HUES48 (cell line): ENCODE data around the gene PLA2G6.
"Not testable (repeated sequence)": the region's sequence is repeated elsewhere in the genome, so short reads cannot be mapped to it uniquely, and the experiment has no call there.

Experiments
- H3K27ac ChIP-seq: one replicate; pipeline ENCODE4 v1.7.0; 2013; ENCODE audit warnings: low read depth, low read length, inconsistent platforms
- H3K27me3 ChIP-seq: 2 replicates; pipeline ENCODE4 v1.6.1; 2013; ENCODE audit warnings: mild to moderate bottlenecking, low read length; ENCODE audit not compliant: control insufficient read depth, insufficient read depth
- H3K36me3 ChIP-seq: 2 replicates; pipeline ENCODE4 v1.6.1; 2013; ENCODE audit warnings: low read length; ENCODE audit not compliant: control insufficient read depth, insufficient read depth
- H3K4me1 ChIP-seq: 2 replicates; pipeline ENCODE4 v1.6.1; 2013; ENCODE audit warnings: mild to moderate bottlenecking, low read length; ENCODE audit not compliant: control insufficient read depth, insufficient read depth
- H3K4me3 ChIP-seq: 2 replicates; pipeline ENCODE4 v1.5.1; 2013; ENCODE audit warnings: mild to moderate bottlenecking, low read depth, low read length
- H3K9ac ChIP-seq: 2 replicates; pipeline ENCODE4 v1.6.1; 2013; ENCODE audit warnings: mild to moderate bottlenecking, low read depth, low read length, moderate library complexity
- H3K9me3 ChIP-seq: 2 replicates; pipeline ENCODE4 v1.6.1; 2013; ENCODE audit warnings: low read length; ENCODE audit not compliant: control insufficient read depth, insufficient read depth

The PLA2G6 gene

GRCh38 chr22:38126928-38127668 is 54.5 kb downstream of the PLA2G6 start:
- no peaks in the 10 kb centered on the region for H3K27me3 ChIP-seq
- H3K36me3 ChIP-seq = no peaks in the 10 kb centered on the region
- H3K9me3 ChIP-seq = no peaks in the 10 kb centered on the region
- H3K9ac ChIP-seq = no peak overlapping the region
- H3K4me1 ChIP-seq = no peaks in the 10 kb centered on the region
- no peak overlapping the region for H3K27ac ChIP-seq
- no peak overlapping the region for H3K4me3 ChIP-seq

DNA sequence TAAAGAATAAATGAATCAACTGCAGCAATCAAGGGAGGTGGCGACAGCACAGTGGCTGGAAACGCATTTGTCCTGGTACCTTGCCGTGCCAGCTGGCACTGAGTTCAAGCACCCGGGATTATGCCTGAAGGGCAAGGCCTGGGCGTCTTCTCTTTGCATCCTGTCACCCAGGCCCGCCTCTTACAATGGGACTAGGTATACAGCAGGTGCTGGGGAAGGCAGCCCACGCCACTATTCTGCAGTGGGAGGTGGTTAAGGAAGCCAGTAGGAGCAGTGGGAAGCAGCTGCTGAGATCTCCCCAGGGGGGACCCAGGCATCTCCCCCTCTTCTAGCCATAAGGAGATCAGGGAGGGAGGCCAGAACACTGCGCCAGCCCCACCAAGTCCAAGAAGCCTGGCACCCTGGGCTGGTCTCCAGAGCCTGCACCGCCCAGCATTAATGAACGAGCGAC is 55.9 kb downstream of the PLA2G6 start:
- no peaks in the 10 kb centered on the region for H3K4me1 ChIP-seq
- H3K36me3 ChIP-seq = no peaks in the 10 kb centered on the region
- no peaks in the 10 kb centered on the region for H3K9me3 ChIP-seq
- no peak overlapping the region for H3K4me3 ChIP-seq
- no peak overlapping the region for H3K9ac ChIP-seq
- H3K27ac ChIP-seq = no peak overlapping the region
- H3K27me3 ChIP-seq = no peaks in the 10 kb centered on the region

DNA sequence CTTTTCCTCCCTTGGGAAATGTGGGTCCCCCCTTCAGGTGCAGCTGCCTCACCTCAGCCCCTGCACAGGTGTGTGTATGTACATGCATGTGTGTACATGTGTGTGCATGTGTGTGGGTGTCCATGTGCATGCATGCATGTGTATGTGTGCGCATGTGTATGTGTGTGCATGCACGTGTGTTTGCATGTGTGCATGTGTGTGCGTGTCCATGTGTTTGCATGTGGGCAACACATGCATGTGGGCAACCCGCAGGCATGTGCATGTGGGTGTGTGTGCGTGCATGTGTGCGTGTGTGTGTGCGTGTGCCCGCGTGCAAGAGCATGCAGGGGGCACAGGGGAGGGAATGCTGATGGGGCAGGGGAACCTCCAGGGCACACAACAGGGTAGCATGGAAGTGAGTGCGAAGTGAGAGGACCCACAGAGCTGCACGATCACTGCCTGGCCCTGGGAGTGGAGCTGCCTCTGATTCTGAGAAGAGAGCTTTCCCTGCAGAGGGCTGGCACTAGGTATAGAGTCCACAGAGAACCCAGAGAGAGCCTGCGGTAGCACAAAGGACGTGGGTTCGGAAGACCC is 56.5 kb downstream of the PLA2G6 start:
- Histone ChIP-seq H3K4me1 (no peaks in the 10 kb centered on the region; the same call in 1 of the 2 replicates), H3K9me3 (no peaks in the 10 kb centered on the region), H3K36me3 (no peaks in the 10 kb centered on the region), H3K27me3 (no peaks in the 10 kb centered on the region), H3K4me3 (no peak overlapping the region), H3K9ac (no peak overlapping the region), H3K27ac (no peak overlapping the region)

DNA sequence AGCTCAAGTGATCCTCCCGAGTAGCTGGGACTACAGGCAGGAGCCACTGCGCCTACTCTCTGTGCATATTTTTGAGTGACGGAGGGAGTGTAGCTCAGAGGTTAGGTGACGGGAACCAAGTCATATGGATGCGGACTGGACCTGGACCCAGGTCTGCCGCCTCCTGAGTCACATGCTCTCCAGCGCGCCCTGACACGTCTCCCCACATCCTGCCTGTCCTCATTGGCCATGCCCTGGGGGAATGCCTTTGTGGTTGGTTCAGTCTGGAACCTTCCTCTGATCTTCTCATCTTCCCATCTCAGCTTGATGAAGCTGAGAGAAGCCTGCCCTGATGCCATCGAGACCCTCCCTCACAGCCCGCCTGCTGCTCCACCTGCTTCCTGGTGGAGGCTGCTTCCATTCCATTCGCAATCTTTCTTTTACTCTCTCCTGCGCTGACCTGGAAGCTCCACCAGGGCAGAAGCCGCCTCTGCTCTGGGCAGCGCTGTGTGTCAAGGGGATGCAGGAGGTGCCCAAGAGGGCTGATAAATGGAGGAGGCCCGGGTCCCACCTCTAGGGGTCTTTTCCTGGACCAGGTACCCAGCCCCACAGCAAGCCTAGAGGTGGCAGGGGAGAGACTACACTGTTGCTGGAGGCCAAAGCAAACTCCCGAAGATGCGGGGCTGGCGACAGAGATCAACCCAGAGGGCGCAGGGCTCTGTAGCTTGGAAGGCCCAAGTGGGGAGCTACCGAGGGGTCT is 57.2 kb downstream of the PLA2G6 start:
- H3K4me3 ChIP-seq = no peak overlapping the region
- no peaks in the 10 kb centered on the region for H3K9me3 ChIP-seq
- no peaks in the 10 kb centered on the region for H3K36me3 ChIP-seq
- H3K9ac ChIP-seq = no peak overlapping the region
- no peaks in the 10 kb centered on the region for H3K27me3 ChIP-seq
- H3K4me1 ChIP-seq = no peaks in the 10 kb centered on the region; the same call in 1 of the 2 replicates
- no peak overlapping the region for H3K27ac ChIP-seq

DNA sequence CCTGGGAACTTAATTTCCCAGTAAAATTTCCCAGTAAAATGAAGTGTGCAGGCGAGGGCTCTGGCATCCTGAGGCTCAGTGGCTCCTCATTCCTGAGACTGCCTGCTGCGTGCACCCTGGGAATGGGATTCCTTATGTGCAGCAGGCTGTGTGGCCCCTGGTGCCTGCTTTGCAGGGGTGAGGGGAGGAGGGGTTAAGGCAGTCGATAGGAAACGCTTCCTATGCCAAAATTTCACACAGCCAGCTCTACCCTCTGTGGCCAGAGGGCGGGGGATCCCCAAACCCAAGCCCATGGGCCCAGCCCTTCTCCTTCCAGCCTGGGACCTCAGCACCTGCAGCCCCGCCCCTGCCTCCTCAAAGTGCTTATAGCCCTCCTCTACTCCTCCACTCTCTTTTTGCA is 59.0 kb downstream of the PLA2G6 start:
- H3K4me1 ChIP-seq = no peaks in the 10 kb centered on the region; the same call in 1 of the 2 replicates
- no peak overlapping the region for H3K9ac ChIP-seq
- no peak overlapping the region for H3K27ac ChIP-seq
- H3K36me3 ChIP-seq = no peaks in the 10 kb centered on the region
- H3K9me3 ChIP-seq = no peaks in the 10 kb centered on the region
- no peak overlapping the region for H3K4me3 ChIP-seq
- H3K27me3 ChIP-seq = no peaks in the 10 kb centered on the region

DNA sequence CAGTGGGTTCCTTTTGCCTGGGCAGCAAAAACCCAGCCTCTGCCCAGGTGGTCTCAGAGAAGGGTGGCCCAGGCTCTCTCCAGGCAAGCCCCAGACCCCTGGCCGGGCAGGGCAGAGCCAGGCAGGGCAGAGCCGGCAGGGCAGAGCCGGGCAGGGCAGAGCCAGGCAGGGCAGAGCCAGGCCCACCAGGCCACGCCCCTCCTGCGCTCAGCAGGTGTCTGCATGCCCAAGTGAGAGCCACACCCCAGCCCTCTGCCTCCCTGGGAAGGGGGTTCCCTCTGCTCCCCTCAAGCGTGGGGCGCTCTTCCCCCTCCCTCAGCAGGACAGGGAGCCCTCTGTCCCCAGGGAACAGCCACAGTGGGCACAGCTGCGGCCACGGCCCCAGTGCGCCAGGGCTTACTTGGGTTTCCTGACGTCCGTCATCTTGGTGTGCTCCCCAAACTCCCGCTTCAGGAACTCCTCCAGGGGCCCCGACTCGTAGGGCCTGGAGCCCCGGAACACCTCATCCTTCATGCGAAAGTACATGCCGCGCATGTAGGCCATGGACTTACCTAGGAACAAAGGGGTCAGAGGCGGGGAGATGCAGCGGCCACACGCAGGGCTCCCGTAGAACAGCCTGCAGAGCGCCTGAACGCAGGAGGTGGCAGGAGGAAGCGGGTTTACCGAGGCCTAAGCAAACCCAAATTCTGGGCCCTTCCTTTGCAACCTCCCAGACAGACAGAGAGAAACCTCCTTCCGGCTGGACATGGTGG is 61.1 kb downstream of the PLA2G6 start:
- Histone ChIP-seq H3K4me1 (no peaks in the 10 kb centered on the region; the same call in 1 of the 2 replicates), H3K9me3 (no peaks in the 10 kb centered on the region), H3K4me3 (no peak overlapping the region), H3K9ac (no peak overlapping the region), H3K27me3 (no peaks in the 10 kb centered on the region), H3K27ac (no peak overlapping the region), H3K36me3 (no peaks in the 10 kb centered on the region)

DNA sequence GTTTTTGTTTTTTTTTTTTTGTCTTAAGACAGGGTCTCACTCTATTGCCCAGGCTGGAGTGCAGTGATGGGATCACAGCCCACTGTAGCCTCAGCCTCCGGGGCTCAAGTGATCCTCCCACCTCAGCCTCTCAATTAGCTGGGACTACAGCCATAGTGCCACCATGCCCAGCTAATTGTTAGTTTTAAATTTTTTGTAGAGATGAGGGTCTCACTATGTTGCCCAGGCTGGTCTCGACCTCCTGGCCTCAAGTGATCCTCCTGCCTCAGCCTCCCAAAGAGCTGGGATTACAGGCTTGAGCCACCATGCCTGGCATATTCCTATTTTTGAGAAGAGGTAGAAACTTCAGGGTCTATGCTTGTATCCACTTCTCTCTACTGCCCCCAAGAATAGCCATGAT is 62.9 kb downstream of the PLA2G6 start:
- not testable (repeated sequence) for H3K4me3 ChIP-seq, H3K27ac ChIP-seq, H3K36me3 ChIP-seq, H3K4me1 ChIP-seq, H3K9me3 ChIP-seq, H3K27me3 ChIP-seq, H3K9ac ChIP-seq

DNA sequence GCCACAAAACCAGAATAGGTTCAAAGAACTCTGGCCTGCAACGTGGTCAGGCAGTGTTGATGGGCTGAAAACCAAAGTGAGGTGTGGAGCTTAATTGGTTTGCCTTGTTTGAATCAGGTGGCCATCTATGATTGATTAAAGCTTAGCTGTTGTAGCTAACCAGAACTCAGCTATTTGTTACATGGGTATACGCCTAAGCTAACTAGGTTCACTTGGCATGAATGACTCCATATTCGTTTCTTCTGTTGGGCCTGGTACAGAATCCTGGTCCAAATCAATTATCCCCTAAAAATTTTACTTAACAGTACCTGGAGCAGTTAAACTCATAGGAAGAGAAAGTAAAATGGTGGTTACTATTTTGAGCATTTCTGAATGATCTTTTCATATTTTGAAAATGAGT is 63.4 kb downstream of the PLA2G6 start:
- H3K27ac ChIP-seq = no peak overlapping the region
- H3K9ac ChIP-seq = no peak overlapping the region
- no peaks in the 10 kb centered on the region; the same call in 1 of the 2 replicates for H3K4me1 ChIP-seq
- H3K27me3 ChIP-seq = no peaks in the 10 kb centered on the region
- H3K36me3 ChIP-seq = no peaks in the 10 kb centered on the region
- H3K4me3 ChIP-seq = no peak overlapping the region
- H3K9me3 ChIP-seq = no peaks in the 10 kb centered on the region

DNA sequence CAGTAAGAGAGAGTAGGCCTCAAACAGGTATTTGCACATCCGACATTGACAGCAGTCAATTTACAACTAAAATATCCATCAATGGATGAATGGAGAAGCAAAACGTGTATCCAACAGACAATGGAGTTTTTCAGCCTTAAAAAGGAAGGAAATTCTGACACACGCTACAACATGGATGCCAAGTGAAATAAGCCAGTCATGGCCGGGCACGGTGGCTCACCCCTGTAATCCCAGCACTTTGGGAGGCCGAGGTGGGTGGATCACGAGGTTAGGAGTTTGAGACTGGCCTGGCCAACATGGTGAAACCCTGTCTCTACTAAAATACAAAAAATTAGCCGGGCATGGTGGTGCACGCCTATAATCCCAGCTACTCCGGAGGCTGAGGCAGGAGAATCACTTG is 64.1 kb downstream of the PLA2G6 start:
- not testable (repeated sequence) for H3K4me3 ChIP-seq, H3K9me3 ChIP-seq, H3K27ac ChIP-seq, H3K36me3 ChIP-seq, H3K9ac ChIP-seq, H3K27me3 ChIP-seq, H3K4me1 ChIP-seq

- no peaks in the 10 kb centered on the region for H3K36me3 ChIP-seq
- no peaks in the 10 kb centered on the region for H3K9me3 ChIP-seq
- no peak overlapping the region for H3K4me3 ChIP-seq
- H3K9ac ChIP-seq = no peak overlapping the region
- H3K27me3 ChIP-seq = no peaks in the 10 kb centered on the region
- H3K27ac ChIP-seq = no peak overlapping the region
- no peaks in the 10 kb centered on the region; the same call in 1 of the 2 replicates for H3K4me1 ChIP-seq
These were observed 66.0 kb downstream of the PLA2G6 start for GRCh38 chr22:38115423-38116205.
